GM23338 (cell line): Measurements from ENCODE around the gene PDE1C. TPM values are rescaled to one million over a fixed set of nuclear protein-coding genes. Genes with fewer than 3 reads are reported as not detected.

Experiments
- ATAC-seq: fragments of 200-7000 bp; cut with Tn5 transposase; 3 replicates; pipeline ENCODE4 v1.9.1; 2020
- DNase-seq: peaks from one replicate; pipeline ENCODE4 v3.0.0-alpha.2; 2015; ENCODE audit warnings: low spot score
- H2AFZ ChIP-seq: fragments of 200-600 bp; sonication (generic); 2 replicates; pipeline ENCODE4 v1.8.0; 2016; ENCODE audit warnings: antibody characterized with exemption, mild to moderate bottlenecking, moderate library complexity
- H3F3A ChIP-seq: fragments of 200-600 bp; sonication (generic); replicated peaks from 2 replicates; pipeline ENCODE4 v1.8.0; 2017; ENCODE audit warnings: antibody characterized with exemption, mixed run types, low read depth
- H3K27ac ChIP-seq: fragments of 200-600 bp; sonication (generic); 2 replicates; pipeline ENCODE4 v1.6.1; 2016; ENCODE audit warnings: low read depth
- H3K27me3 ChIP-seq: fragments of 200-600 bp; sonication (generic); 2 replicates; pipeline ENCODE4 v1.8.0; 2016; ENCODE audit warnings: mild to moderate bottlenecking, mixed run types, moderate library complexity; ENCODE audit not compliant: insufficient read depth
- H3K36me3 ChIP-seq: fragments of 200-600 bp; sonication (generic); 2 replicates; pipeline ENCODE4 v1.8.0; 2016; ENCODE audit warnings: mild to moderate bottlenecking; ENCODE audit not compliant: insufficient read depth
- H3K4me1 ChIP-seq: fragments of 200-600 bp; sonication (generic); 2 replicates; pipeline ENCODE4 v1.8.0; 2016; ENCODE audit warnings: mild to moderate bottlenecking, moderate library complexity; ENCODE audit not compliant: insufficient read depth
- H3K4me2 ChIP-seq: fragments of 200-600 bp; sonication (generic); 2 replicates; pipeline ENCODE4 v1.7.1; 2017; ENCODE audit warnings: mixed run types
- H3K4me3 ChIP-seq: fragments of 200-600 bp; sonication (generic); 2 replicates; pipeline ENCODE4 v1.6.1; 2016; ENCODE audit warnings: mixed run types
- H3K79me2 ChIP-seq: fragments of 200-600 bp; sonication (generic); replicated peaks from 2 replicates; pipeline ENCODE4 v1.8.0; 2017; ENCODE audit warnings: mild to moderate bottlenecking; ENCODE audit not compliant: insufficient read depth
- H3K9me2 ChIP-seq: fragments of 200-600 bp; sonication (generic); 2 replicates; pipeline ENCODE4 v1.8.0; 2017; ENCODE audit not compliant: insufficient read depth
- H4K20me1 ChIP-seq: fragments of 200-600 bp; sonication (generic); replicated peaks from 2 replicates; pipeline ENCODE4 v1.8.0; 2017; ENCODE audit warnings: mild to moderate bottlenecking; ENCODE audit not compliant: insufficient read depth
- H3K27ac Mint-ChIP-seq: 2 replicates; pipeline ENCODE4 v1.8.0; 2020; ENCODE audit warnings: inconsistent platforms, mild to moderate bottlenecking, moderate library complexity, mixed read lengths
- H3K27me3 Mint-ChIP-seq: 3 replicates; pipeline ENCODE4 v1.8.0; 2022; ENCODE audit warnings: low read depth, mild to moderate bottlenecking, moderate library complexity, mixed read lengths, inconsistent platforms; ENCODE audit not compliant: insufficient read depth, poor library complexity
- H3K36me3 Mint-ChIP-seq: 3 replicates; pipeline ENCODE4 v1.8.0; 2021; ENCODE audit warnings: low read depth, mild to moderate bottlenecking, inconsistent platforms, moderate library complexity, mixed read lengths
- H3K4me1 Mint-ChIP-seq: 3 replicates; pipeline ENCODE4 v1.8.0; 2020; ENCODE audit warnings: mild to moderate bottlenecking, inconsistent platforms, mixed read lengths
- H3K4me3 Mint-ChIP-seq: 3 replicates; pipeline ENCODE4 v1.8.0; 2021; ENCODE audit warnings: moderate library complexity, mild to moderate bottlenecking, inconsistent platforms, mixed read lengths
- H3K9me3 Mint-ChIP-seq: 3 replicates; pipeline ENCODE4 v1.8.0; 2020; ENCODE audit warnings: moderate library complexity, mild to moderate bottlenecking, inconsistent platforms, mixed read lengths
- CREB1 ChIP-seq: fragments of 250-450 bp; sonication (Bioruptor Pico); IDR thresholded peaks from 2 replicates; pipeline ENCODE4 v1.5.0; 2020; ENCODE audit warnings: low read depth, mild to moderate bottlenecking, moderate library complexity
- CTCF ChIP-seq, 2 experiments: fragments of 200-600 bp in 1 of 2; sonication (generic) in 1 of 2; conservative IDR thresholded peaks; 2 replicates each; pipeline versions ENCODE4 v1.5.1 to v1.6.1; 2016 to 2017; ENCODE audit warnings: antibody characterized with exemption in 2 of 2, low read depth in 2 of 2, mild to moderate bottlenecking in 2 of 2, moderate library complexity in 1 of 2
- EZH2 ChIP-seq: fragments of 200-600 bp; sonication (generic); IDR thresholded peaks from one replicate; pipeline ENCODE4 v1.8.0; 2017; ENCODE audit warnings: antibody characterized with exemption, mild to moderate bottlenecking, low read depth; ENCODE audit not compliant: unreplicated experiment
- EZH2phosphoT487 ChIP-seq: fragments of 200-600 bp; sonication (generic); IDR thresholded peaks from one replicate; pipeline ENCODE4 v1.8.1; 2018; ENCODE audit warnings: antibody characterized with exemption; ENCODE audit not compliant: unreplicated experiment
- JUNB ChIP-seq: IDR thresholded peaks from one replicate; pipeline ENCODE4 v1.6.1; 2016; ENCODE audit warnings: antibody characterized with exemption; ENCODE audit not compliant: unreplicated experiment
- NANOG ChIP-seq: IDR thresholded peaks from 2 replicates; pipeline ENCODE4 v1.6.1; 2016; ENCODE audit warnings: antibody characterized with exemption, borderline replicate concordance
- POLR2AphosphoS5 ChIP-seq: IDR thresholded peaks from 2 replicates; pipeline ENCODE4 v1.6.1; 2016; ENCODE audit warnings: antibody characterized with exemption, low read depth
- REST ChIP-seq: IDR thresholded peaks from one replicate; pipeline ENCODE4 v1.6.1; 2018; ENCODE audit warnings: antibody characterized with exemption; ENCODE audit not compliant: unreplicated experiment
- STAT1 ChIP-seq: IDR thresholded peaks from one replicate; pipeline ENCODE4 v1.6.1; 2016; ENCODE audit warnings: antibody characterized with exemption; ENCODE audit not compliant: unreplicated experiment
- ZNF114 ChIP-seq: fragments of 250-450 bp; sonication (Bioruptor Pico); IDR thresholded peaks from 2 replicates; pipeline ENCODE4 v1.5.0; 2020; ENCODE audit warnings: mild to moderate bottlenecking, moderate library complexity
- ZNF331 ChIP-seq: fragments of 250-450 bp; sonication (Bioruptor Pico); IDR thresholded peaks from 2 replicates; pipeline ENCODE4 v1.5.0; 2020; ENCODE audit warnings: low read depth, mild to moderate bottlenecking, moderate library complexity
- polyA plus RNA-seq: library from polyadenylated mRNA; unstranded; fragments of >200 nt; fragmentation: Nextera tagmentation; extraction: Ambion mirVana; gene quantifications from 2 replicates; pipeline ENCODE4 v1.2.1, GENCODE V29; 2016
- total RNA-seq: library from RNA; depleted of rRNA; stranded (reverse); fragments of >200 nt; shearing (Covaris generic); gene quantifications from 2 replicates; pipeline ENCODE4 v1.2.3, GENCODE V29; 2014
- TF ChIP-seq, protein P1 (sequence below): fragments of 250-450 bp; sonication (Bioruptor Pico); IDR thresholded peaks from 2 replicates; pipeline ENCODE4 v1.5.0; 2020; ENCODE audit warnings: mild to moderate bottlenecking, moderate library complexity
- TF ChIP-seq, protein P2 (sequence below): IDR thresholded peaks from 2 replicates; pipeline ENCODE4 v1.6.1; 2016; ENCODE audit warnings: antibody characterized with exemption

PDE1C gene
- total and polyA plus RNA-seq, 2 experiments from 2014 or later, result 0.28 TPM; not detected in 1

GRCh38 chr7:32104766-32105165 is 34.6 kb upstream of the PDE1C start:
- Histone ChIP-seq H3K9me2 (0 out of 2 replicates have a peak, but pooled peaks cover 8% of the 10 kb centered on the region), H3K4me2 (no peak overlapping the region), H3K27me3 (no peaks in the 10 kb centered on the region), H3K79me2 (no peaks in the 10 kb centered on the region), H3K36me3 (no peaks in the 10 kb centered on the region), H3K27ac (no peak overlapping the region), H2AFZ (no peak overlapping the region), H3K4me1 (no peaks in the 10 kb centered on the region), H4K20me1 (no peaks in the 10 kb centered on the region), H3K4me3 (no peak overlapping the region), H3F3A (no peaks in the 10 kb centered on the region)
- TF ChIP-seq JUNB (no peak), POLR2AphosphoS5 (no peak), ZNF114 (CRISPR knock-in tag) (no peak), STAT1 (no peak), CTCF (conservative IDR thresholded peaks at IDR 0.05; ENCODE audit: low read depth in 2 of 2) (no peak), REST (no peak), NANOG (no peak), CREB1 (CRISPR knock-in tag) (no peak), EZH2 (no peak), ZNF331 (CRISPR knock-in tag) (no peak), EZH2phosphoT487 (no peak)
- TF ChIP-seq, protein P1, sequence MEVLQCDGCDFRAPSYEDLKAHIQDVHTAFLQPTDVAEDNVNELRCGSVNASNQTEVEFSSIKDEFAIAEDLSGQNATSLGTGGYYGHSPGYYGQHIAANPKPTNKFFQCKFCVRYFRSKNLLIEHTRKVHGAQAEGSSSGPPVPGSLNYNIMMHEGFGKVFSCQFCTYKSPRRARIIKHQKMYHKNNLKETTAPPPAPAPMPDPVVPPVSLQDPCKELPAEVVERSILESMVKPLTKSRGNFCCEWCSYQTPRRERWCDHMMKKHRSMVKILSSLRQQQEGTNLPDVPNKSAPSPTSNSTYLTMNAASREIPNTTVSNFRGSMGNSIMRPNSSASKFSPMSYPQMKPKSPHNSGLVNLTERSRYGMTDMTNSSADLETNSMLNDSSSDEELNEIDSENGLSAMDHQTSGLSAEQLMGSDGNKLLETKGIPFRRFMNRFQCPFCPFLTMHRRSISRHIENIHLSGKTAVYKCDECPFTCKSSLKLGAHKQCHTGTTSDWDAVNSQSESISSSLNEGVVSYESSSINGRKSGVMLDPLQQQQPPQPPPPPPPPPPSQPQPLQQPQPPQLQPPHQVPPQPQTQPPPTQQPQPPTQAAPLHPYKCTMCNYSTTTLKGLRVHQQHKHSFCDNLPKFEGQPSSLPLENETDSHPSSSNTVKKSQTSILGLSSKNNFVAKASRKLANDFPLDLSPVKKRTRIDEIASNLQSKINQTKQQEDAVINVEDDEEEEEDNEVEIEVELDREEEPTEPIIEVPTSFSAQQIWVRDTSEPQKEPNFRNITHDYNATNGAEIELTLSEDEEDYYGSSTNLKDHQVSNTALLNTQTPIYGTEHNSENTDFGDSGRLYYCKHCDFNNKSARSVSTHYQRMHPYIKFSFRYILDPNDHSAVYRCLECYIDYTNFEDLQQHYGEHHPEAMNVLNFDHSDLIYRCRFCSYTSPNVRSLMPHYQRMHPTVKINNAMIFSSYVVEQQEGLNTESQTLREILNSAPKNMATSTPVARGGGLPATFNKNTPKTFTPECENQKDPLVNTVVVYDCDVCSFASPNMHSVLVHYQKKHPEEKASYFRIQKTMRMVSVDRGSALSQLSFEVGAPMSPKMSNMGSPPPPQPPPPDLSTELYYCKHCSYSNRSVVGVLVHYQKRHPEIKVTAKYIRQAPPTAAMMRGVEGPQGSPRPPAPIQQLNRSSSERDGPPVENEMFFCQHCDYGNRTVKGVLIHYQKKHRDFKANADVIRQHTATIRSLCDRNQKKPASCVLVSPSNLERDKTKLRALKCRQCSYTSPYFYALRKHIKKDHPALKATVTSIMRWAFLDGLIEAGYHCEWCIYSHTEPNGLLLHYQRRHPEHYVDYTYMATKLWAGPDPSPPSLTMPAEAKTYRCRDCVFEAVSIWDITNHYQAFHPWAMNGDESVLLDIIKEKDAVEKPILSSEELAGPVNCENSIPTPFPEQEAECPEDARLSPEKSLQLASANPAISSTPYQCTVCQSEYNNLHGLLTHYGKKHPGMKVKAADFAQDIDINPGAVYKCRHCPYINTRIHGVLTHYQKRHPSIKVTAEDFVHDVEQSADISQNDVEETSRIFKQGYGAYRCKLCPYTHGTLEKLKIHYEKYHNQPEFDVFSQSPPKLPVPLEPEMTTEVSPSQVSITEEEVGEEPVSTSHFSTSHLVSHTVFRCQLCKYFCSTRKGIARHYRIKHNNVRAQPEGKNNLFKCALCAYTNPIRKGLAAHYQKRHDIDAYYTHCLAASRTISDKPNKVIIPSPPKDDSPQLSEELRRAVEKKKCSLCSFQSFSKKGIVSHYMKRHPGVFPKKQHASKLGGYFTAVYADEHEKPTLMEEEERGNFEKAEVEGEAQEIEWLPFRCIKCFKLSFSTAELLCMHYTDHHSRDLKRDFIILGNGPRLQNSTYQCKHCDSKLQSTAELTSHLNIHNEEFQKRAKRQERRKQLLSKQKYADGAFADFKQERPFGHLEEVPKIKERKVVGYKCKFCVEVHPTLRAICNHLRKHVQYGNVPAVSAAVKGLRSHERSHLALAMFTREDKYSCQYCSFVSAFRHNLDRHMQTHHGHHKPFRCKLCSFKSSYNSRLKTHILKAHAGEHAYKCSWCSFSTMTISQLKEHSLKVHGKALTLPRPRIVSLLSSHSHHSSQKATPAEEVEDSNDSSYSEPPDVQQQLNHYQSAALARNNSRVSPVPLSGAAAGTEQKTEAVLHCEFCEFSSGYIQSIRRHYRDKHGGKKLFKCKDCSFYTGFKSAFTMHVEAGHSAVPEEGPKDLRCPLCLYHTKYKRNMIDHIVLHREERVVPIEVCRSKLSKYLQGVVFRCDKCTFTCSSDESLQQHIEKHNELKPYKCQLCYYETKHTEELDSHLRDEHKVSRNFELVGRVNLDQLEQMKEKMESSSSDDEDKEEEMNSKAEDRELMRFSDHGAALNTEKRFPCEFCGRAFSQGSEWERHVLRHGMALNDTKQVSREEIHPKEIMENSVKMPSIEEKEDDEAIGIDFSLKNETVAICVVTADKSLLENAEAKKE (CRISPR knock-in tag), result no peak
- TF ChIP-seq, protein P2, sequence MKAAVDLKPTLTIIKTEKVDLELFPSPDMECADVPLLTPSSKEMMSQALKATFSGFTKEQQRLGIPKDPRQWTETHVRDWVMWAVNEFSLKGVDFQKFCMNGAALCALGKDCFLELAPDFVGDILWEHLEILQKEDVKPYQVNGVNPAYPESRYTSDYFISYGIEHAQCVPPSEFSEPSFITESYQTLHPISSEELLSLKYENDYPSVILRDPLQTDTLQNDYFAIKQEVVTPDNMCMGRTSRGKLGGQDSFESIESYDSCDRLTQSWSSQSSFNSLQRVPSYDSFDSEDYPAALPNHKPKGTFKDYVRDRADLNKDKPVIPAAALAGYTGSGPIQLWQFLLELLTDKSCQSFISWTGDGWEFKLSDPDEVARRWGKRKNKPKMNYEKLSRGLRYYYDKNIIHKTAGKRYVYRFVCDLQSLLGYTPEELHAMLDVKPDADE, result no peak
- no peak for DNase-seq
- H3K36me3 Mint-ChIP-seq, result no peaks in the 10 kb centered on the region
- H3K27me3 Mint-ChIP-seq, result peaks cover 1% of the 10 kb centered on the region
- H3K9me3 Mint-ChIP-seq, result no peaks in the 10 kb centered on the region; the same call in 2 of the 3 replicates
- ATAC-seq, result no peak
- no peak overlapping the region for H3K27ac Mint-ChIP-seq
- H3K4me3 Mint-ChIP-seq, result no peak overlapping the region
- H3K4me1 Mint-ChIP-seq, result no peaks in the 10 kb centered on the region
